PFSK-1 (cell line): Measurements from ENCODE around the gene NME7.

Experiments
- POLR2AphosphoS5 ChIP-seq: IDR thresholded peaks from 2 replicates; pipeline ENCODE4 v1.6.1; 2012; ENCODE audit warnings: low read depth, mild to moderate bottlenecking, control low read depth, low read length, moderate library complexity
- SIN3A ChIP-seq: IDR thresholded peaks from 2 replicates; pipeline ENCODE4 v1.6.1; 2012; ENCODE audit warnings: mild to moderate bottlenecking, low read length, moderate library complexity, borderline replicate concordance; ENCODE audit not compliant: insufficient read depth
- TAF1 ChIP-seq: IDR thresholded peaks from 2 replicates; pipeline ENCODE4 v1.6.1; 2012; ENCODE audit warnings: low read length, control low read depth, borderline replicate concordance; ENCODE audit not compliant: insufficient read depth
- TF ChIP-seq, protein P1 (sequence below), 2 experiments: IDR thresholded peaks; 2 replicates each; pipeline versions ENCODE4 v1.6.1 to v1.8.0; 2011 to 2012; ENCODE audit warnings: low read depth in 2 of 2, low read length in 2 of 2, control low read depth in 1 of 2, inconsistent platforms in 1 of 2, mild to moderate bottlenecking in 1 of 2, moderate library complexity in 1 of 2; ENCODE audit not compliant: insufficient read depth in 1 of 2

DNA sequence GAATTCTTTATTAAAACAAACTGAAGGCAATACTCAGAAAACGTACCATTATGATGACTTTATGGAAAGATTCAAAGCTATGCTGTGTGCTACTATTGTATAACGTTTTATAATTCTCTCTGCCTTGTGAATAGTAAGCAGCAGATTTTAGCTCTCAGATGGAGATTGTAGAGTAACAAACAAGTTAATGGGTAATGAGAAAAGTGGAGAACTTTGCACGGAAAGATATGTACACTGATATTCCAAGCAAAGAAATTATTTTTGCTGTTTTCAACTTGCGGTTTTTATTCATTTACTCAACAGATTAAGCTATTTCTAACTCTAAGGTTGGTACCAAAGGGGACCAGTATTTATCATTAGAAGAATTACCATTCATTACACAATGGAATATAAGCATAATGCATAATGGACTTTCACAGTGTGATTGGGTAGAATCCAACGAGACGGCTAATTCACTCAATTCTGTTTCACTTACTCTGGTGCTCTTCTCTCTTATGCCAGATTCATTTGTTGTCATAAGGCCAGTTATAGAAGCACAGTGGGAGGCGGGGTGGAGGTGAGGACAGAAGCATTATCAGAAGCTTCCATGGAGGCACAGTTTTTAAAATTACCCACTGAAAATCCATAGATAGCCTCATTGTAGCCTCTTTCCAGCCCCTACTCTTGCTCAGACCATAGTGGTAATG lies 222.5 kb downstream of the NME7 start:
- TF ChIP-seq, protein P1, sequence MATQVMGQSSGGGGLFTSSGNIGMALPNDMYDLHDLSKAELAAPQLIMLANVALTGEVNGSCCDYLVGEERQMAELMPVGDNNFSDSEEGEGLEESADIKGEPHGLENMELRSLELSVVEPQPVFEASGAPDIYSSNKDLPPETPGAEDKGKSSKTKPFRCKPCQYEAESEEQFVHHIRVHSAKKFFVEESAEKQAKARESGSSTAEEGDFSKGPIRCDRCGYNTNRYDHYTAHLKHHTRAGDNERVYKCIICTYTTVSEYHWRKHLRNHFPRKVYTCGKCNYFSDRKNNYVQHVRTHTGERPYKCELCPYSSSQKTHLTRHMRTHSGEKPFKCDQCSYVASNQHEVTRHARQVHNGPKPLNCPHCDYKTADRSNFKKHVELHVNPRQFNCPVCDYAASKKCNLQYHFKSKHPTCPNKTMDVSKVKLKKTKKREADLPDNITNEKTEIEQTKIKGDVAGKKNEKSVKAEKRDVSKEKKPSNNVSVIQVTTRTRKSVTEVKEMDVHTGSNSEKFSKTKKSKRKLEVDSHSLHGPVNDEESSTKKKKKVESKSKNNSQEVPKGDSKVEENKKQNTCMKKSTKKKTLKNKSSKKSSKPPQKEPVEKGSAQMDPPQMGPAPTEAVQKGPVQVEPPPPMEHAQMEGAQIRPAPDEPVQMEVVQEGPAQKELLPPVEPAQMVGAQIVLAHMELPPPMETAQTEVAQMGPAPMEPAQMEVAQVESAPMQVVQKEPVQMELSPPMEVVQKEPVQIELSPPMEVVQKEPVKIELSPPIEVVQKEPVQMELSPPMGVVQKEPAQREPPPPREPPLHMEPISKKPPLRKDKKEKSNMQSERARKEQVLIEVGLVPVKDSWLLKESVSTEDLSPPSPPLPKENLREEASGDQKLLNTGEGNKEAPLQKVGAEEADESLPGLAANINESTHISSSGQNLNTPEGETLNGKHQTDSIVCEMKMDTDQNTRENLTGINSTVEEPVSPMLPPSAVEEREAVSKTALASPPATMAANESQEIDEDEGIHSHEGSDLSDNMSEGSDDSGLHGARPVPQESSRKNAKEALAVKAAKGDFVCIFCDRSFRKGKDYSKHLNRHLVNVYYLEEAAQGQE (IDR thresholded peaks at IDR 0.05; ENCODE audit: insufficient read depth in 1 of 2, low read depth in 2 of 2, low read length in 2 of 2) = no peak
- no peak for TF ChIP-seq POLR2AphosphoS5
- no peak for TF ChIP-seq TAF1
- no peak for TF ChIP-seq SIN3A
